Hepatocyte (in vitro differentiated cells): ENCODE data around the gene WASF2. TPM values are rescaled to one million over a fixed set of nuclear protein-coding genes. Genes with fewer than 3 reads are reported as not detected.

ENCODE experiments used
- DNase-seq: peaks from one replicate; pipeline ENCODE4 v3.0.0-alpha.2; 2016; ENCODE audit warnings: low spot score
- H2AFZ ChIP-seq: fragments of 200-600 bp; sonication (generic); 2 replicates; pipeline ENCODE4 v1.6.0; 2016; ENCODE audit warnings: antibody characterized with exemption, mild to moderate bottlenecking
- H3K27ac ChIP-seq: fragments of 200-600 bp; sonication (generic); 2 replicates; pipeline ENCODE4 v1.5.1; 2016; ENCODE audit warnings: mild to moderate bottlenecking
- H3K27me3 ChIP-seq: fragments of 200-600 bp; sonication (generic); 2 replicates; pipeline ENCODE4 v1.6.1; 2016
- H3K36me3 ChIP-seq: fragments of 200-600 bp; sonication (generic); replicated peaks from 2 replicates; pipeline ENCODE4 v1.5.1; 2016; ENCODE audit warnings: low read depth; ENCODE audit not compliant: insufficient read depth
- H3K4me1 ChIP-seq: fragments of 200-600 bp; sonication (generic); 2 replicates; pipeline ENCODE4 v1.5.1; 2016; ENCODE audit warnings: mild to moderate bottlenecking, moderate library complexity; ENCODE audit not compliant: insufficient read depth
- H3K4me2 ChIP-seq: fragments of 200-600 bp; sonication (generic); 2 replicates; pipeline ENCODE4 v1.6.0; 2016
- H3K4me3 ChIP-seq: fragments of 200-600 bp; sonication (generic); 2 replicates; pipeline ENCODE4 v1.5.1; 2016; ENCODE audit warnings: mild to moderate bottlenecking
- H3K79me2 ChIP-seq: fragments of 200-600 bp; sonication (generic); 2 replicates; pipeline ENCODE4 v1.6.0; 2017; ENCODE audit warnings: mild to moderate bottlenecking
- H3K9me2 ChIP-seq: fragments of 200-600 bp; sonication (generic); replicated peaks from 2 replicates; pipeline ENCODE4 v1.6.0; 2017; ENCODE audit warnings: mild to moderate bottlenecking; ENCODE audit not compliant: insufficient read depth
- H3K9me3 ChIP-seq: fragments of 200-600 bp; sonication (generic); 2 replicates; pipeline ENCODE4 v1.5.1; 2016; ENCODE audit warnings: low read depth, mild to moderate bottlenecking
- H4K20me1 ChIP-seq: fragments of 200-600 bp; sonication (generic); 2 replicates; pipeline ENCODE4 v1.6.0; 2016; ENCODE audit warnings: mild to moderate bottlenecking; ENCODE audit not compliant: insufficient read depth, poor library complexity, severe bottlenecking
- CTCF ChIP-seq: fragments of 200-600 bp; sonication (generic); IDR thresholded peaks from 2 replicates; pipeline ENCODE4 v1.5.1; 2016; ENCODE audit warnings: antibody characterized with exemption, mild to moderate bottlenecking; ENCODE audit not compliant: poor library complexity
- EZH2 ChIP-seq: fragments of 200-600 bp; sonication (generic); IDR thresholded peaks from 2 replicates; pipeline ENCODE4 v1.6.1; 2016; ENCODE audit warnings: antibody characterized with exemption, mild to moderate bottlenecking, borderline replicate concordance
- EZH2phosphoT487 ChIP-seq: fragments of 200-600 bp; sonication (generic); IDR thresholded peaks from one replicate; pipeline ENCODE4 v1.6.1; 2018; ENCODE audit warnings: antibody characterized with exemption, mild to moderate bottlenecking, low read depth, moderate library complexity; ENCODE audit not compliant: unreplicated experiment, severe bottlenecking
- WGBS: methylation state at CpG from one replicate; pipeline ENCODE4 v1.1.6; 2016; ENCODE audit warnings: low lambda C conversion rate; ENCODE audit errors: missing lambda C conversion rate; 5-methylcytosine and 5-hydroxymethylcytosine counted together
- polyA plus RNA-seq: library from polyadenylated mRNA; unstranded; fragments of >200 nt; fragmentation: Nextera tagmentation; extraction: Ambion mirVana; gene quantifications from 2 replicates; pipeline ENCODE4 v1.2.1, GENCODE V29; 2016
- total RNA-seq: library from RNA; depleted of rRNA; stranded (reverse); fragments of >200 nt; gene quantifications from 2 replicates; pipeline ENCODE4 v1.2.3, GENCODE V29; 2014

WASF2 gene
- total and polyA plus RNA-seq, 2 experiments from 2014 or later = 28.5 to 45.6 TPM

GRCh38 chr1:27356619-27357280, 133.2 kb downstream of the WASF2 start:
- TF ChIP-seq EZH2 (no peak), CTCF (no peak), EZH2phosphoT487 (no peak)
- Histone ChIP-seq H3K36me3 (no peaks in the 10 kb centered on the region), H3K4me1 (peaks cover under 1% of the 10 kb centered on the region), H3K9me3 (no peaks in the 10 kb centered on the region), H3K79me2 (no peaks in the 10 kb centered on the region), H3K27me3 (no peaks in the 10 kb centered on the region), H3K27ac (no peak overlapping the region), H2AFZ (no peak overlapping the region), H4K20me1 (no peaks in the 10 kb centered on the region), H3K4me2 (no peak overlapping the region), H3K4me3 (no peak overlapping the region), H3K9me2 (no peaks in the 10 kb centered on the region)
- WGBS = 90% methylated on average over 31 of the region's 37 CpGs
- DNase-seq = no peak

GRCh38 chr1:27356277-27356618, 133.7 kb downstream of the WASF2 start:
- peaks cover 5% of the 10 kb centered on the region for H3K4me1 ChIP-seq
- no peaks in the 10 kb centered on the region for H3K9me3 ChIP-seq
- no peak overlapping the region for H3K27ac ChIP-seq
- H3K79me2 ChIP-seq = no peaks in the 10 kb centered on the region
- no peak overlapping the region for H2AFZ ChIP-seq
- no peaks in the 10 kb centered on the region for H3K36me3 ChIP-seq
- H3K4me2 ChIP-seq = no peak overlapping the region
- H4K20me1 ChIP-seq = no peaks in the 10 kb centered on the region
- no peaks in the 10 kb centered on the region for H3K9me2 ChIP-seq
- 95% methylated on average over 13 of the region's 13 CpGs for WGBS
- H3K4me3 ChIP-seq = no peak overlapping the region
- DNase-seq = no peak
- TF ChIP-seq EZH2phosphoT487 (no peak), EZH2 (no peak), CTCF (no peak)
- H3K27me3 ChIP-seq = no peaks in the 10 kb centered on the region

- H3K79me2 ChIP-seq = no peaks in the 10 kb centered on the region
- no peaks in the 10 kb centered on the region for H3K27me3 ChIP-seq
- H3K27ac ChIP-seq = no peak overlapping the region
- H4K20me1 ChIP-seq = no peaks in the 10 kb centered on the region
- no peaks in the 10 kb centered on the region for H3K36me3 ChIP-seq
- no peaks in the 10 kb centered on the region for H3K9me3 ChIP-seq
- TF ChIP-seq EZH2phosphoT487 (no peak), CTCF (no peak), EZH2 (no peak)
- 89% methylated on average over 5 of the region's 5 CpGs for WGBS
- H3K4me3 ChIP-seq = no peak overlapping the region
- no peak overlapping the region for H3K4me2 ChIP-seq
- DNase-seq = no peak
- H3K9me2 ChIP-seq = no peaks in the 10 kb centered on the region
- H3K4me1 ChIP-seq = peaks cover 11% of the 10 kb centered on the region
- H2AFZ ChIP-seq = no peak overlapping the region
Observed at GRCh38 chr1:27355683-27356082, 134.3 kb downstream of the WASF2 start.

Other genes with a start within 250 kb of the WASF2 start
- 29.7 and 38.0 TPM in 2 replicates for gene TMEM222, start 168.0 kb downstream of the WASF2 start, total RNA-seq
- 55.3 and 57.1 TPM in 2 replicates for gene TMEM222, start 168.0 kb downstream of the WASF2 start, polyA plus RNA-seq
- gene SYTL1, start 148.1 kb downstream of the WASF2 start, total RNA-seq = 10.6 and 12.1 TPM in 2 replicates
- 21.7 and 26.2 TPM in 2 replicates for gene SYTL1, start 148.1 kb downstream of the WASF2 start, polyA plus RNA-seq
- 4.3 and 6.3 TPM in 2 replicates for gene MAP3K6, start 123.2 kb downstream of the WASF2 start, total RNA-seq
- 20.4 and 24.8 TPM in 2 replicates for gene MAP3K6, start 123.2 kb downstream of the WASF2 start, polyA plus RNA-seq
- not detected in 2 replicates for gene FCN3, start 115.3 kb downstream of the WASF2 start, total RNA-seq
- not detected in 2 replicates for gene FCN3, start 115.3 kb downstream of the WASF2 start, polyA plus RNA-seq
- gene CD164L2, start 106.8 kb downstream of the WASF2 start, total RNA-seq = not detected in 2 replicates
- 0.19 TPM in 1 of 2 replicates, not detected in the other for gene CD164L2, start 106.8 kb downstream of the WASF2 start, polyA plus RNA-seq
- gene GPR3, start 97.5 kb downstream of the WASF2 start, total RNA-seq = 0.32 and 0.47 TPM in 2 replicates
- 1.5 and 2.2 TPM in 2 replicates for gene GPR3, start 97.5 kb downstream of the WASF2 start, polyA plus RNA-seq
- gene AHDC1, start 114.0 kb upstream of the WASF2 start, total RNA-seq = 6.7 and 13.3 TPM in 2 replicates
- gene AHDC1, start 114.0 kb upstream of the WASF2 start, polyA plus RNA-seq = 12.2 and 14.4 TPM in 2 replicates
- 0.28 and 0.73 TPM in 2 replicates for gene FGR, start 145.0 kb upstream of the WASF2 start, total RNA-seq
- gene FGR, start 145.0 kb upstream of the WASF2 start, polyA plus RNA-seq = 0.28 TPM in 1 of 2 replicates, not detected in the other
- gene IFI6, start 182.0 kb upstream of the WASF2 start, total RNA-seq = 94.3 and 114 TPM in 2 replicates
- 194 and 230 TPM in 2 replicates for gene IFI6, start 182.0 kb upstream of the WASF2 start, polyA plus RNA-seq
- 9.8 and 12.2 TPM in 2 replicates for gene FAM76A, start 235.8 kb upstream of the WASF2 start, total RNA-seq
- 1.8 and 3.5 TPM in 2 replicates for gene FAM76A, start 235.8 kb upstream of the WASF2 start, polyA plus RNA-seq